Measurements from ENCODE around the gene DNAI7.

DNAI7 gene

DNA sequence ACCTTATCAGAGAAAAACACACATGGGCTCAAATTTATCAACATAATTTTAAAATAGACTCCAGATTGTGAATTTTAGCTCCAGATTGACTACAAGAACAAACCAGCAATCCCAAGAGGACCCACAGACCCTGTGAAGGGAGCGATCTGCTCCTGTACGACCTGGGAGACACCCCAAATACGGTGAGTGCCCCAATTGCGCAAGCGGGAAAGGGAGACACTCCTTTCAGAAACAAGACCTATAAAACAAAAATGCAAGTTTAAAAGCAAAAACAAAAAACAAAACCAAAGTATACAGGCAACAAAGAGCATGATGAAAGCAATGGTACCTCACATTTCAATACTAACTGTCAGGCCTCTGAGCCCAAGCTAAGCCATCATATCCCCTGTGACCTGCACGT, 32.1 kb downstream of the DNAI7 start:
- no peak for DNase-seq

DNA sequence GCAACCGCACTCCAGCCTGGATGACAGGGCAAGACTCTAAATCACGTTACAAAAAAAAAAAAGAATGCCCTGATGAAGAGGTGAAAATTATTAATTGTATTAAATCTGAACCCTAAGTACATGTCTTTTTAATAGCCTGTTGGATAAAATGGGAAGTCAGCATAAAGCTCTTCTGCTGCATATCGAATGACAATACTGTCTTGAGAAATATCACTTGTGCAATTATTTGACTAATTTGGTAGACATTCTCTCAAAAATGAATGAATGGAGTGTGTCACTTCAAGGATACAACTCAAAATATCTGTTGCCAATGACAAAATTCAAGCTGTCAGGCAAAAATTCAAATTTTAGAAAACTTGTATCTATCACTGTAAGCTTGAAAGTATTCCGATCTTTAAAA, 38.9 kb downstream of the DNAI7 start:
- no peak for DNase-seq

DNA sequence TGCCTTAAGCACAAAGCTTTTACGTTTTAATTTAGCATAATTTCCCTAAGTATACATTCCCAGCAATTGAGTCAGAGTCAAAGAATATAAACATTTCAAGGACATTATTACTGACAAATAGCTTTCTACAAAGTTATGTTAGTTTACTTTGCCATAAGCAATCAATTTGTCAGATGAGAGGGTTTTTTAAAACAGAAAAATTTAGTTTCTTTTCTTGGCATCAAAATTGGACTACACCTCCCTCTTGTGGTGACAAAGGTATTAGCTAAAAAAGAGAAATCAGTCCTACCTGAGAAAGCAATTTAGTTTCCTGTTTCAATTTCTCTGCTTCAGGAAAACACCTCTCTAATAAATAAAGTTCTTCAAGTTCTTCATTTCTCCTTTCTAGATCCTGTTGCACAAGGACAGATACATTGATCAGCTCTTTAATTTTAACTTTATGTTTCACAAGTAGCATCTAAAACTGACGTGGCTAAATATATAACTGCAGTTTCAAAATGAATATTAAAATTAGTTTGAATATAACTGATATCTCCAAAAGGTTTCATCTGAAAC, 39.9 kb downstream of the DNAI7 start:
- DNase-seq: no peak

DNA sequence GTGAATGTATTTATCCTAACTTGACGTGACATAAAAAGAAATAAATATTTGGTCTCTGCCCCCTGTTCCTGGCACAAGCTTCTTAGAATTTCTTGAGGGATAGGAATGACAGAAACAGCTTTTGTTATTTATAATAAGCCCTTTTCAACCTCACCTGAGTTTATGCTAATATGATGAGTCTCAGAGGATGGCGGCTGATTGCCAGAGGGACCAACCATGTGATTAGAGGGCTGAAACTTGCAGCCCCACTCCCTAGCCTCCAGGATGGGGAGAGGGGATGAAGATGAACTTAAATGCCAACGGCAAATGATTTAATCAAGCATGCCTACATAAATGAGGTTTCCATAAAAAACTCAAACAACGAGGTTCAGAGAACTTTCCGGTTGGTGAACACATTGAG, 42.9 kb downstream of the DNAI7 start:
- no peak for DNase-seq

DNA sequence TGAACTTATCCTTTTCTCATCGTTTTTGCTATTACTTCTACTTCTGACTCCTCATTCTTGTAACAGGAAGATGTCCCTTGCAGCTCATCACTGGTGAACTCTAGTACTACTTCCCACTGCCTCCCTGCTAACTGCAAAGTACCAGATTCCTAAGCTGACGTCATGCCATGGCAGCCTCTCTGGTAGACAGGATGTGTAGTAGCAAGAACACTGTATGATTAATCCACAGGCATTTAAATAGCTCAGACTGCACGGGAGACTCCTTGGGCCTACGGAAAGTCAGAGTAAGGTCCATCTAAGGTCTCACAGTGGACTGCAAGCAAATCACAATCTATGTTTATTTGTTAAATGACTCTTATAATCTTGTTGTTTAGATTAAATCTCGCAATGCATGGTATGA, 43.5 kb downstream of the DNAI7 start:
- DNase-seq: peak; percentile 4

DNA sequence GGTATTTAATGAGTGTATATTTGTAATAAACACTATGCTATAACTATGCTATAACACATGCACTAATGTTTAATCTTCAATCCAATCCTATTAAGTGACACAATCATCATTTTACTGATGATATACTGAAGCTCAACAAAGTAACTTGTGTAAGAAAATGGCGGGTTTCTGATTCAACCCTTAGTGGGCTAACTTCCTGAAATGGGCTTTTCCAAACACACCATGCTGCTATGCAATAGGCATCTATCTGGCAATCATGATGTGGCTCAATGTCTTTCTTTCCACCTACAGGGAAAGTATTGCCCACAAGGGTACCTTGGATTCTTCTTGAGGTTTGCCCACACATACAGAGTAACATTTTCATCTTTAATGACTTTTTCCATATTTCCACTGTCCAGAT, 48.3 kb downstream of the DNAI7 start:
- no peak for DNase-seq

DNA sequence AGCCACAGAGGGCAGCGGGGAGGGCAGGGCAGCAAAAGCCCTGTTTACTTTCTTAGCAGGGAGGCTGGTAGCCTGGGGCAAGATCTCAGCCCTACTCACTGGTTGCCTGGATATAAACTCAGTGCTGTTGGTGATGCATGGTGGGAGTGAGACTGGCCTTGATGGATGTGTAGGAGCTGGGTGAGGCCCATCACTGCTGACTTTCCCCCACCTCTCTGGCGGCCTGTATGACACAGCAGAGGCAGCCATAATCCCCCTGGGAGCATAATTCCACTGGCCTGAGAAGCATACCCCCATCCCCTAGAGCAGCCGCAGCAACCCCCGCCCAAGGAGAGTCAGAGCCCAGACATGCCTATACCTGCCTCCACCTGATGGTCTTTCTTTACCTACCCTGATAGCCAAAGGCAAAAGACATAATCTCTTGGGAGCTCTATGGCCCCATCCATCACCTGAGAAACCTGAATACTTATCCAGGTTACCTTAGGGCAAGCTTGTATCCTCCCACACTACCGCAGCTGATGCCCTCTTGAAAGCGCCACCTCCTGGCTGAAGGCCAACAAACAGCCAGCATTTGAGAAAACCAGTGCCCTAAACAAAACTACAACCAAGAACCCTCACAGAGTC, 59.3 kb downstream of the DNAI7 start:
- DNase-seq: no peak

DNA sequence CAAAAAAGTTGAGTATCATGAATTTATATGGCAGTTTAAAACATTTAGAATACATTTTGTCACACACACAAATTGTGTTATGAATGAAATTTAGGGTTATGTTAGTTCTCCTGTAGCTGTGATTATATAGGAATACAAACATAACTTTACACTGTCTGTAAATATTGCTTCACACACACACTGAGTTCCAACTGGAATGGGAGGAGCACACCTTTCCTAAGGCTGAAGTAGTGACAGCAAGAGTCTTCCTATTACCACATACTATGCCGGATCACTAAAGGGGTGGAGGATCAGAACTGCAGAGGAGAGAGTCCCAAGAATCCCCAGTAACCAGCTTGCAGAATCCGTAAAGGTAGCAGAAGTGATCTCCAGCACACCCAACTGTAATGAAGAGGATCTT, 63.7 kb downstream of the DNAI7 start:
- no peak for DNase-seq

DNA sequence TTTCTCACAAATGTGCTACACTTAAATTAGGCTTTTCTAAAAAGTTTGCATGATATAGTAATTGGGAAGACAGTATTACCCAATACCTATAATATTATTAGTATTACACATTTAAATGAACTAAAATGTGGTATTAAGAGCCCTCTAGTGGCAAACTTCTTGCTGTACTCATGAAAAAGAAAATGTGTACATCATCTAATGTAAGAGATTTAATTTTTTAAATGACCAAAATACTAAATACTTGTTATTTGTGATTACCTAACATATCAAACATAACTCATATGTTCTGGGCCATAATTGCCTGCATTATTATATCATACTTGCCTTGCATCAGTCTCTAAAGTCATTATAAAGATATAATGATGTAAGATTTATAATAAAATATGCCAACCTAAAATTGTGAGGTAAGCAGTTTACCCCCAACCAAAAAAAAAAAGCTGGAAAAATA, 64.2 kb downstream of the DNAI7 start:
- no peak for DNase-seq

DNA sequence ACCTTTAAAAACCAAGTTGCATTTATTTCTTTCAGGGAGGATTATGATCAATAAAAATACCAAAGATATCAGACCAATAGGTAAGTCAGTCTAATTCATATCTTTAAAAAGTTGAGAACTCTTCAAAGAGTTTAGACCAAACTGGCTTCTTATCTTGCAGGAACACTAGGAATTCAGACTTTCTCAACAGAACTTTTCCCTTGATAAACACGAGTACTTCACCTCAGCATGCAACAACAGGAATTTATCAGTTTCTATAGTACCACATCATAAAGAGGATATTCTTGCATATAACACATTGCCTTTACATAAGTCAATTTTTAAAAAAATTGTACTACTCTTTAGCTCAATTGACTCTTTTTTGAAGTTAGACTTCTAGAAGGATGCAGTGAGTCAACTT, 68.2 kb downstream of the DNAI7 start:
- DNase-seq: no peak

DNA sequence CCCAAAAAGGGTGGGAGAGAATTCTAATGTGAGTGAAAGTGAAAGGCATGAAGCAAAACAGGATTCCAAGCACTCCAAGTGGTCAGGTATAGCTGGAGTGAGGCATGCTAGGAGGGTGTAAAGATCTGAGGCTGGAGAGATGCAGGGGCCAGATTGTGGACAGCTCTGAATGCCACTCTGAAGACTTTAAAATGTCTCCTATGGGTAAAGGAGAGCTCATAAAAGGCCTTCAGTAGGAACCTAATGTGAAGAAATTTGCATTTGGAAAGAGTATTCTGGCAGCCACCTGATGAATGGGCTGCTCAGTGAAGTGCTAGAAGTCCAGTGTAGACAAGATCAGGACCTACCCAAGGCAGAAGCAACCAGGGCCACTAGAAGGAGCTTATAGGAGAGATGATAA, 68.9 kb downstream of the DNAI7 start:
- no peak for DNase-seq

DNA sequence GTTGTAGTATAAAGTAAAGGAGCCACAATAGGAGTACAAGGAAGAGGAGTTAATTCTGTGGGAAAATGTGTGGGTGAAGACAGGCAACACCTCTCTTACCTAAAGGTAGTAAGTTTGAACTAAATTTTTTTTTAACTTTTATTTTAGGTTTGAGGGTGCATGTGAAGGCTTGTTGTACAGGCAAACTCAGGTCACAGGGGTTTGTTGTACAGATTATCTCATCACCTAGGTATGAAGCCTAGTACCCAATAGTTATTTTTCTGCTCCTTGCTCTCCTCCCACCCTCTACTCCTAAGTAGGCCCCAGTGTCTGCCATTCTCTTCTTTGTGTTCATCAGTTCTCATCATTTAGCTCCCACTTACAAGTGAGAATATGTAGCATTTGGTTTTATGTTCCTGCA, 70.5 kb downstream of the DNAI7 start:
- no peak for DNase-seq

DNA sequence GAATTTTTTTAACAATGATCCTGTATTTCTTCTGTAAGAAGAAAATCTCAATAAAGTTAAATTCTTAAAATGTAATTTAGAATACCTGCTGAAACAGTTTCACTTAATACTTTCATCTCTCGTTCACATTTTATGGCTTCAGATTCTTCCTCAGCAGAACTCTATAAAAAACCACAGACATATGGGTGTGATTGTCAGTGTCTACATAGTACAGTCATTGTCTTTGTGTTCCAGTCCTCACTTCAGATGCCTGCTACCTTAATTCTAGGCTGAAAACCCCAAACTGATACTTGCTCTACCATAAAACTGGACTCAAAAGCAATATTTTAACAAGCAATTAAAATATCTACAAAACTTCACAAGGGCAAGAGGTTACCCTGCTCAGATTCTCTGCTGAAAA, 71.8 kb downstream of the DNAI7 start:
- DNase-seq: no peak

DNA sequence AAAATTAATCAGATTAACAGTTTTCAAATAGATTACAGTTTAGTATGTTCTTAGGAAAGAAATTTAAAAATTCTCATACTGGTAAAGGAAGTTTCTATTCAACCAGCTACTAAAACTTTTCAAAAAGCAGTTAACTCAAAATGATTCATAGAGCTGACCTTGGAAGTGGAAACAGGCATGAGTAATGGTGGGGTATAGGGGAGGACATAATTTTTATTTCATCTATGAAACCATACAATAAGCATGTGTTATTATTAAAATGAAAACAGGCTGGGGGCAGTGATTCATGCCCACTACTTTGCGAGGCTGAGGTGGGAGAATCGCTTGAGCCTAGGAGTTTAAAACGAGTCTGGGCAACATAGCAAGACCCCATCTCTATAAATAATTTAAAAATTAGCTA, 73.0 kb downstream of the DNAI7 start:
- DNase-seq: no peak

DNA sequence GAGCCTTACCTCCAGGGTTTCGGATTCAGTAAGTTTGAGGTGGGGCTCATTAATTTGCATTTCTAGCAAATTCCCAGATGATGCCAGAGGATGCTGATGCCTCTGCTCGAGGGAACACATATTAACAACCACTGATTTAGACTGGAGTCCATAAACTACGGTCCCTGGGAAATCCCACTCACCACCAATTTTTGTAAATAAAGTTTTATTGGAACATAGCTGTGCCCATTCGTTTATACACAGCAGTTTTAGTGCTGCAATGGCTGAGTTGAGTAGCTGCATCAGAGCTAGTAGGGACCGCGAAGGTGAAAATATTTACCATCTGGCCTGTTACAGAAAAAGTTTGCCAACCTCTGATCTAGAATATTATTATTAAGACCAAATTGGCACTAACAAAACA, 73.8 kb downstream of the DNAI7 start:
- DNase-seq: no peak

DNA sequence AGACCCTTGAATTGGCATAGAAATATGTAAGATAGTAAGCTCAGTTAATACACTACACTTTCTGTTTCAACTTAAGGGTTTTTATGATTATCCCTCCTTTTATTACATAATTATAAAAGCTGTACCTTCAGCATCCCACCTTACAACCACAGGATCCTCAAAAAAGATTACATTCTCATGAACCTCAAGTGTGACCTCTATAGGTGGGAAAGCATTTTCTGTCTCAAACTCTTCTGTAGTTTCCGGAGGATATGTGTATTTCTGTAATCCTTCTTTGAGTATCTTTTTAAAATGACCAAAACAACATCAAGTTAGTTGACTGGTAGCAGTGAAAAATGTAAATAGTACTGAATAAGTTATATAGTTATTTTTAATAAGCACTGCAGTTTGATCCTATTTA, 75.9 kb downstream of the DNAI7 start:
- no peak for DNase-seq

DNA sequence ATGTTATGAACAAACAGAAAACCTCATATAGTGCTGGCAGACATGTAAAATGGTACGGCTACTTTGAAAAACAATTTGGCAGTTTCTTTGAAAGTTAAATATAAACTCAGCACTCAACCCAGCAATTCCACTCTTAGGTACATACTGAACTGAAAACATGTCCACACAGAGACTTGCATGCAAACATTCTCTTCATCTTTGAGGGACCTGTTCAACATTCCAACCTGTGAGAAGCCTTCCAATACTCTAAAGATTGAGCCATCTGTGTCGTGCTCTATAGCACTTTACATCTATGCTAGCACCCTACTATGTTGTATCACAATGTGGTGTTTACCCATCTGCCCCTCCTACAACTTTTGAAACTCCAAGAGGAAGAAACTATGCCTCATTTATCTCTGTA, 79.3 kb downstream of the DNAI7 start:
- DNase-seq: no peak

DNA sequence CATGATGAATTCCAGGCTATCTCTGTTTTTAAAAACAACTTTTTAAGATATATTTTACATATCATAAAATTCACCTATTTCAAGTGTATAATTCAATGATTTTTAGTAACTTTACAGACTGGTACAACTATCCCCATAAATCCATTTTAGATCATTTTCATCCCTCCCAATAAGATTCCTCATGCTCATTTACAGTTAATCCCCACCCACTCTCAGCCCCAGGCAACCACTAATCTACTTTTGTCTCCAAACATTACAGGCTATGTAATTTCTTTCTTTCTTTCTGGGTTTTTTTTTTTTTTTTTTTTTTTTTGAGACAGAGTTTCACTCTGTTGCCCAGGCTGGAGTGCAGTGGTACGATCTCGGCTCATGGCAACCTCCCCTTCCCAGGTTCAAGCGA, 81.3 kb downstream of the DNAI7 start:
- no peak for DNase-seq

DNA sequence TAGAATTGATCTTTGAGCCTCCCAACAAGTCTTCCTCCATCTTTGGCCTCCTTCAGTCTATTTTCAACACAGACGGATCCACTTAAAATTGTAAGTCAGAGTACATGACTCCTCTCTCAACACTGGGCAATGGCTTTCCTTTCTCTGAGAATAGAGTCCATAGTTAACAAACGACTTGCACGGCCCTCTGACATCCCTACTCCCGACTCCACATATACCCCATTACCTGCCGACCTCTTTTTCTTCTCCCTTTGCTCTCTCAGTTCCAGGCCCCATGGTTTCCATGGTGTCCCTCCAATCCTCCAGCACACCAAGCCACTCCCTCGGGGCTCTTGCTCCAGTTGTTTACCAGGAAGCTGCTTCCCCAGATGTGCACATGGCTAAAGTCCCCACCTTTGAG, 84.7 kb downstream of the DNAI7 start:
- no peak for DNase-seq

DNA sequence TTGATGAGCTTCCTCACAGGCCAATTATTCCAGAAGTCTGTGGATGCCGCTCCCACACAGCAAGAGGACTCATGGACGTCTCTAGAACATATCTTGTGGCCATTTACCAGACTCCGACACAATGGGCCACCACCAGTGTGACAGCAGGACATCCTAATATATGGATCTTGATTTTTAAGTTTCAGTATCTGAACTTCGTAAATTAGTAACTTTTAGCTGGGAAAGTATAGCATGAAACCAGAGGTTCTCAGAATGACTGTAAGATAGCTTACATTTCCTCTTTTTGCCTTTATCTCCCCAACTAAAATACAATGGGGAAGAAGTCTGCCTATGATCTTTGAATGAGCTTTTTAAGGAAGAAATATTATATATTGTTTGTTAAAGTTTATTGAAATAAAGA, 87.0 kb downstream of the DNAI7 start:
- DNase-seq: no peak

DNA sequence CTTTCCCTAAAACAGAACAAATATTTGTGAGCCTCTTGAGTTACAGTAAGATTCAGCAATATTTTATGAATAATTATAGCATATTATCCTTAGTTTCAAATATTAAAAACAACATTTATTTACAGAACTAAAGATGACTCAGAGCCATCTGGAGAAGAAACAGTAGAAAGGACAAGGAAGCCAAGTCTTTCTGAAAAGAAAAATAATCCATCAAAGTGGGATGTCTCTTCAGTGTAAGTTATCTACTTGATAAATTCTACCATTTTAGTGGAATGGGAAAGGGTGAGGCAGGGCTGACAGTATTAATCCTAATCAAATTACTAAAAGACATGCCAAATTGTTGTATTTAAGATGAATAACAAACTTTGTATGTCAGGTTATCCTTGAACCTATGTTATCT, 88.1 kb downstream of the DNAI7 start:
- no peak for DNase-seq

DNA sequence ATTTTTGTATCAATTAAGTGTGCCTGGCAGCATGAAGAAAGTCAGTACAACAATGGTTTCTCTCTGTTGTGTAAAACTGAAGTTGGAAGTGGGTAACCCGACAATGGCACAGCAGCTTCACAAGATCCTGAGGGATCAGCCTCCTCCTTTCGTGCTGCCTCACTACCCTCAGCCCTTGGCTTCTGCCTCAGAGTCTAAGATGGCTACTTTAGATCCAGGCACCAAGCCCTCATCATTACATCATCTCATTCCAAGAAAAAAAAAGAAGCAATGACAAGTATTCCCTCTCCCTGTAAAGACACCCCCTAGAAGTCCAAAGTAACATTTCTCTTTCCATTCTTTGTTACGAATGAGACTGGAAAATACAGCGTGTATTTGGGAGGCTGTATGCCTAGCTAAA, 92.6 kb downstream of the DNAI7 start:
- DNase-seq: no peak

DNA sequence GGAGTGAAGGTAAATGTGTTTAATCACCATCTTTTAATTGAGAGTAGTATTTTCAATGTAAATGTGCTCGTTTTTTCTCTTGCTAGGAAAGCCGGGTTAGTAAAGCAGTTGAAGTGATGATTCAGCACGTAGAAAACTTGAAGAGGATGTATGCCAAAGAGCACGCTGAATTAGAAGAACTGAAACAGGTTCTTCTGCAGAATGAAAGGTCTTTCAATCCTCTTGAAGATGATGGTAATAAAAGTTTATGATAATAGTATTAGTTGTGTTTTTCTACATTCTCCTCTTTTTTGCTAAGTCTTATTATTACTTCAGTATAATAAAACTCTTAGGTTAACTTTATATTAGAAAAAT, 93.9 kb downstream of the DNAI7 start:
- no peak for DNase-seq

DNA sequence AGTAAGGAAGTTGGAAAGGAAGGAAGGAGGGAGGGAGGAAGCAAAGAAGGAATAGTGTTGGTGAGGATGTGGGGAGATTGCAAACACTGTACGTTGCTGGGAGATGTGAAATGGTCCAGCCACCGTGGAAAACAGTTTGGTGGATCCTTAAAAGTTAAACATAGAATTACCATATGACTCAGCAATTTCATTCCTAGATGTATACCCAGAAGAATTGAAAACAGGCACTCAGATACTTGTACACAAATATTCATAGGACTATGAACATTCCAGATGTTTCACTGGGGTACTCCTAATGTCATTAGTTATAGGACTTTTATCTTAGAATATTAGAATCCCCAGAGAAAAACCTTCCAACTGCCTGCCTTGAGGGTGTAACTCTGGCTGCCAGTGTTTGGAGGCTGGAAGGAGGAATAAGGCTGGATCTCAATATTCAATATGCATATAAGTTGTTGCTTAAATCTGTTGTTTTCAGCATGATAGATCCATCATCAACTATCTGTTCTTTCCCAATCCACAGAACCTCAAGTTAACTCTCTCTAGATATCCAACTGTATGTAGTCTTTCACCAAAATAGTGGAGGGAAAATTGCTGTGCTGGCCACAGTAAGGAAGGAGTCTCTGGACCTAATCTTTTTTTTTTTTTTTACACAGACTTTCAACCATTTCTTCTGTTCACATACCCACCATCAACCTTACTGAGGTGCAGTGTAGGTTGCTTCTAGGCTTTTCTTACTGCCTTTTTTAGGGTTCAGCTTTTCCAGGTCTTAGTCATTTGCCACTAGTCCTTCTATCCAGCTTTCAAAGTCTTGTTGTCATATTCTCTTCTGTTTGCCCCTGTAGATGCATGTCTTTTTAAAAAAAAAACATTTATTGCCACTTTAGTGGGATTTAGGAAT, 94.5 kb downstream of the DNAI7 start:
- no peak for DNase-seq

DNA sequence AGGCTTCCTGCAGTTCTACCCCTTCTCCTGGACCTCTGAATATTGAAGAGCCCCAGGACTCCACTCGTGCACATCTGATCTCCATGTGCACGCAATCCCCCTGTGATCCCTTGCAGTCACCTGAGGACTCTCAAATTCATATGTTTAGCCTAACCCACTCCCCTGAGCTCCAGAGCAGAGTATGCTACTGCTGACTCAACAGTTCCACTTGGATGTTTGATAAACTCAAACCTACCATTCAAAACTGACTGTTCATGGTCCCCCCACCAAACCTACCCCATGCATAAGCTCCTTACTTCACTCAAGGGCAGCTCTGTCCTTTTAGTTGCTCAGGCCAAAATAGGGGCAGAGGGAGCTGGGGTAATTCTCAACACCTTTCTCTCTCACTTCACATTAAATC, 96.0 kb downstream of the DNAI7 start:
- DNase-seq: no peak

Data from CD4-positive, alpha-beta T cell treated with Interleukin-17A for 4 hours (primary cell).